AG04450 (cell line): Measurements from ENCODE around the gene GRK5. TPM values are rescaled to one million over a fixed set of nuclear protein-coding genes. Genes with fewer than 3 reads are reported as not detected.
"Not testable (repeated sequence)": the region's sequence is repeated elsewhere in the genome, so short reads cannot be mapped to it uniquely, and the experiment has no call there.

Experiments used
- CTCF ChIA-PET: fragments of 300-600, 350-600 bp; formaldehyde crosslinking; extraction: SDS; loops from one replicate; lab custom pipeline; 2022; ENCODE audit warnings: antibody characterized with exemption, inconsistent platforms; lab: Charles Lee
- POLR2A ChIA-PET: fragments of 350-600 bp; formaldehyde crosslinking; extraction: SDS; loops from one replicate; lab custom pipeline; 2021; ENCODE audit warnings: antibody characterized with exemption, inconsistent platforms; lab: Yijun Ruan, JAX
- DNase-seq: peaks from one replicate; pipeline ENCODE4 v3.0.0-alpha.2; 2011; ENCODE audit warnings: low read depth, low spot score
- H3K27ac ChIP-seq: one replicate; pipeline ENCODE4 v1.5.1; 2012; ENCODE audit warnings: low read depth, low read length, control low read depth
- H3K27me3 ChIP-seq: one replicate; pipeline ENCODE4 v1.6.0; 2012; ENCODE audit warnings: low read length; ENCODE audit not compliant: control insufficient read depth, insufficient read depth
- H3K4me3 ChIP-seq: 2 replicates; pipeline ENCODE4 v1.5.1; 2011; ENCODE audit warnings: mild to moderate bottlenecking, low read depth, low read length, control low read depth
- H3K9me3 ChIP-seq: 2 replicates; pipeline ENCODE4 v1.5.1; 2012; ENCODE audit warnings: low read length; ENCODE audit not compliant: control insufficient read depth, insufficient read depth
- CTCF ChIP-seq: IDR thresholded peaks from 2 replicates; pipeline ENCODE4 v1.5.1; 2011; ENCODE audit warnings: low read depth, low read length, control low read depth, inconsistent platforms
- polyA plus RNA-seq: library from polyadenylated mRNA; depleted of rRNA; stranded (reverse); fragments of >200 nt; gene quantifications from 2 replicates; pipeline ENCODE4 v1.2.3, GENCODE V29; 2011

Gene GRK5
- polyA plus RNA-seq, 1 experiment, result 27.6 TPM

GRCh38 chr10:119238577-119238976 lies 31.2 kb downstream of the GRK5 start:
- no peak for DNase-seq
- Histone ChIP-seq H3K9me3 (no peaks in the 10 kb centered on the region), H3K27ac (no peak overlapping the region), H3K27me3 (no peaks in the 10 kb centered on the region), H3K4me3 (no peak overlapping the region)
- POLR2A ChIA-PET, result interaction anchor here (0.7 kb wide), 2 partner anchors 9 to 10 kb away, joined by 4 to 5 read pairs; no protein-coding TSS in a partner anchor
- CTCF ChIA-PET, result no interaction called here
- no peak for TF ChIP-seq CTCF

GRCh38 chr10:119239015-119239414 lies 31.6 kb downstream of the GRK5 start:
- DNase-seq, H3K4me3 ChIP-seq, H3K27me3 ChIP-seq, H3K9me3 ChIP-seq, H3K27ac ChIP-seq: not testable (repeated sequence)
- ChIA-PET CTCF (interaction anchor here (0.5 kb wide), 1 partner anchor 30 kb away, joined by 7 read pairs; no protein-coding TSS in a partner anchor), POLR2A (interaction anchor here (0.7 kb wide), 2 partner anchors 9 to 10 kb away, joined by 4 to 5 read pairs; no protein-coding TSS in a partner anchor)

- H3K27ac ChIP-seq, H3K27me3 ChIP-seq, POLR2A ChIA-PET, DNase-seq, H3K9me3 ChIP-seq, H3K4me3 ChIP-seq: not testable (repeated sequence)
- CTCF ChIA-PET, result interaction anchor here (0.5 kb wide), 1 partner anchor 30 kb away, joined by 7 read pairs; no protein-coding TSS in a partner anchor
Measured at GRCh38 chr10:119239630-119240029, 32.3 kb downstream of the GRK5 start.

GRCh38 chr10:119241066-119241465 lies 33.7 kb downstream of the GRK5 start:
- CTCF ChIA-PET, result interaction anchor here (3.8 kb wide), 1 partner anchor 31 kb away, joined by 23 read pairs; no protein-coding TSS in a partner anchor
- H3K27ac ChIP-seq, result peak overlapping the region; percentile 11
- H3K27me3 ChIP-seq, result no peaks in the 10 kb centered on the region
- TF ChIP-seq CTCF, result no peak
- POLR2A ChIA-PET, result interaction anchor here (0.6 kb wide), 1 partner anchor 71 kb away, joined by 5 read pairs; no protein-coding TSS in a partner anchor
- no peaks in the 10 kb centered on the region for H3K9me3 ChIP-seq
- no peak overlapping the region for H3K4me3 ChIP-seq
- DNase-seq, result no peak

- Histone ChIP-seq H3K4me3 (no peak overlapping the region), H3K9me3 (no peaks in the 10 kb centered on the region), H3K27ac (no peak overlapping the region), H3K27me3 (no peaks in the 10 kb centered on the region)
- ChIA-PET CTCF (interaction anchor here (3.8 kb wide), 1 partner anchor 33 kb away, joined by 23 read pairs; no protein-coding TSS in a partner anchor), POLR2A (no interaction called here)
- no peak for DNase-seq
- TF ChIP-seq CTCF, result no peak
Measured at GRCh38 chr10:119242186-119242585, 34.8 kb downstream of the GRK5 start.

- no peak for DNase-seq
- CTCF ChIA-PET, result interaction anchor here (3.8 kb wide), 1 partner anchor 34 kb away, joined by 23 read pairs; no protein-coding TSS in a partner anchor
- Histone ChIP-seq H3K4me3 (no peak overlapping the region), H3K27ac (no peak overlapping the region), H3K27me3 (no peaks in the 10 kb centered on the region), H3K9me3 (no peaks in the 10 kb centered on the region)
- no peak for TF ChIP-seq CTCF
- POLR2A ChIA-PET, result no interaction called here
Measured at GRCh38 chr10:119243488-119243887, 36.1 kb downstream of the GRK5 start.
